WTC11 (cell line): ENCODE measurements around the gene PLCG2. TPM values are rescaled to one million over a fixed set of nuclear protein-coding genes. Genes with fewer than 3 reads are reported as not detected.

Experiments
- ATAC-seq: fragments of 200-7000 bp; cut with Tn5 transposase; 2 replicates; pipeline ENCODE4 v1.10.0; 2021; ENCODE audit warnings: mild to moderate bottlenecking, moderate library complexity
- CTCF ChIA-PET: fragments of 300-600 bp; sonication (Branson Sonifier 250); formaldehyde crosslinking; loops from one replicate; lab custom pipeline; 2021; ENCODE audit warnings: antibody characterized with exemption; lab: Charles Lee
- POLR2A ChIA-PET: fragments of 350-600 bp; sonication (Branson Sonifier 250); formaldehyde crosslinking; loops from one replicate; lab custom pipeline; 2021; ENCODE audit warnings: antibody characterized with exemption; lab: Charles Lee
- DNase-seq: peaks from one replicate; pipeline ENCODE4 v3.0.0; 2021; ENCODE audit warnings: low spot score
- H3K27ac Mint-ChIP-seq: 2 replicates; pipeline ENCODE4 v1.8.0; 2021; ENCODE audit warnings: mixed read lengths
- H3K27me3 Mint-ChIP-seq: 2 replicates; pipeline ENCODE4 v1.8.0; 2021; ENCODE audit warnings: low read depth, mild to moderate bottlenecking, moderate library complexity, mixed read lengths
- H3K36me3 Mint-ChIP-seq: 2 replicates; pipeline ENCODE4 v1.8.0; 2021; ENCODE audit warnings: mixed read lengths
- H3K4me1 Mint-ChIP-seq: 2 replicates; pipeline ENCODE4 v1.8.0; 2022; ENCODE audit warnings: mixed read lengths
- H3K4me3 Mint-ChIP-seq: 2 replicates; pipeline ENCODE4 v1.8.0; 2021; ENCODE audit warnings: mild to moderate bottlenecking, moderate library complexity, mixed read lengths
- H3K9me3 Mint-ChIP-seq: 2 replicates; pipeline ENCODE4 v1.8.0; 2021; ENCODE audit warnings: mixed read lengths
- EMX1 ChIP-seq: fragments of 250-450 bp; sonication (Bioruptor Pico); IDR thresholded peaks from 2 replicates; pipeline ENCODE4 v1.8.0; 2021; ENCODE audit warnings: mild to moderate bottlenecking
- GRHL2 ChIP-seq: fragments of 250-450 bp; sonication (Bioruptor Pico); IDR thresholded peaks from 2 replicates; pipeline ENCODE4 v1.8.0; 2022; ENCODE audit warnings: mild to moderate bottlenecking, moderate library complexity; ENCODE audit not compliant: insufficient replicate concordance, severe bottlenecking
- GTF2I ChIP-seq: fragments of 250-450 bp; sonication (Bioruptor Pico); conservative IDR thresholded peaks from 2 replicates; pipeline ENCODE4 v1.4.0; 2021; ENCODE audit warnings: mild to moderate bottlenecking
- IRF2 ChIP-seq: sonication (generic); formaldehyde crosslinking; IDR thresholded peaks from 2 replicates; pipeline ENCODE4 v1.8.0; 2022; ENCODE audit warnings: low read depth, missing genetic modification reagents, borderline replicate concordance
- MXD4 ChIP-seq: fragments of 250-450 bp; sonication (Bioruptor Pico); IDR thresholded peaks from 2 replicates; pipeline ENCODE4 v1.8.0; 2021; ENCODE audit warnings: mild to moderate bottlenecking, moderate library complexity, borderline replicate concordance
- NFE2L1 ChIP-seq: sonication (generic); formaldehyde crosslinking; IDR thresholded peaks from 2 replicates; pipeline ENCODE4 v1.8.1; 2023; ENCODE audit warnings: missing genetic modification reagents
- PREB ChIP-seq: sonication (generic); formaldehyde crosslinking; IDR thresholded peaks from 2 replicates; pipeline ENCODE4 v1.8.1; 2022; ENCODE audit warnings: mild to moderate bottlenecking, missing genetic modification reagents, moderate library complexity, borderline replicate concordance
- PRRX2 ChIP-seq: fragments of 250-450 bp; sonication (Bioruptor Pico); IDR thresholded peaks from 2 replicates; pipeline ENCODE4 v1.8.0; 2021; ENCODE audit warnings: mild to moderate bottlenecking
- SMAD3 ChIP-seq: sonication (generic); formaldehyde crosslinking; IDR thresholded peaks from 2 replicates; pipeline ENCODE4 v1.8.0; 2022; ENCODE audit warnings: missing genetic modification reagents, mild to moderate bottlenecking, borderline replicate concordance
- TP53 ChIP-seq: sonication (generic); formaldehyde crosslinking; IDR thresholded peaks from 2 replicates; pipeline ENCODE4 v1.8.1; 2023; ENCODE audit warnings: mild to moderate bottlenecking, missing genetic modification reagents
- ZMAT4 ChIP-seq: fragments of 250-450 bp; sonication (Bioruptor Pico); IDR thresholded peaks from 2 replicates; pipeline ENCODE4 v1.9.0; 2021; ENCODE audit warnings: mild to moderate bottlenecking
- ZNF219 ChIP-seq: sonication (generic); formaldehyde crosslinking; IDR thresholded peaks from 2 replicates; pipeline ENCODE4 v1.8.0; 2023; ENCODE audit warnings: missing genetic modification reagents, mild to moderate bottlenecking, borderline replicate concordance
- ZNF416 ChIP-seq: fragments of 250-450 bp; sonication (Bioruptor Pico); IDR thresholded peaks from 2 replicates; pipeline ENCODE4 v1.9.0; 2021; ENCODE audit warnings: mild to moderate bottlenecking, inconsistent platforms
- ZNF532 ChIP-seq: fragments of 250-450 bp; sonication (Bioruptor Pico); IDR thresholded peaks from 2 replicates; pipeline ENCODE4 v1.9.0; 2021; ENCODE audit warnings: mild to moderate bottlenecking, borderline replicate concordance
- total RNA-seq: library from RNA; stranded (reverse); gene quantifications from 3 replicates; pipeline ENCODE4 v1.2.3, GENCODE V29; 2021
- TF ChIP-seq, protein P1 (sequence below): fragments of 250-450 bp; sonication (Bioruptor Pico); IDR thresholded peaks from 2 replicates; pipeline ENCODE4 v1.9.0; 2021; ENCODE audit warnings: mild to moderate bottlenecking
- TF ChIP-seq, protein P2 (sequence below): sonication (generic); formaldehyde crosslinking; IDR thresholded peaks from 2 replicates; pipeline ENCODE4 v1.8.1; 2023; ENCODE audit warnings: mild to moderate bottlenecking, missing genetic modification reagents, moderate library complexity
- TF ChIP-seq, protein P3 (sequence below): sonication (generic); formaldehyde crosslinking; IDR thresholded peaks from 2 replicates; pipeline ENCODE4 v1.8.0; 2022; ENCODE audit warnings: missing genetic modification reagents
- TF ChIP-seq, protein P4 (sequence below): sonication (generic); formaldehyde crosslinking; IDR thresholded peaks from 2 replicates; pipeline ENCODE4 v1.8.1; 2023; ENCODE audit warnings: mild to moderate bottlenecking, missing genetic modification reagents

PLCG2 gene
- total RNA-seq, 1 experiment from 2014 or later = 7.0 TPM

GRCh38 chr16:81907681-81908080 lies 128.6 kb downstream of the PLCG2 start:
- Mint-ChIP-seq H3K36me3 (peaks cover 7% of the 10 kb centered on the region), H3K4me1 (no peaks in the 10 kb centered on the region), H3K9me3 (peaks cover 8% of the 10 kb centered on the region), H3K27ac (no peak overlapping the region), H3K4me3 (no peak overlapping the region), H3K27me3 (no peaks in the 10 kb centered on the region)
- no peak for DNase-seq
- ChIA-PET POLR2A (no interaction called here), CTCF (interaction anchor here (0.6 to 1.1 kb wide), 2 partner anchors 18 to 927 kb away, joined by 3 to 4 read pairs; no protein-coding TSS in a partner anchor)
- ATAC-seq = no peak
- no peak for TF ChIP-seq GRHL2 (CRISPR knock-in tag)
- no peak for TF ChIP-seq SMAD3 (CRISPR knock-in tag)
- no peak for TF ChIP-seq ZNF532
- TF ChIP-seq MXD4 (CRISPR knock-in tag) = no peak
- TF ChIP-seq ZNF416 (CRISPR knock-in tag) = no peak
- no peak for TF ChIP-seq NFE2L1 (CRISPR knock-in tag)

DNA sequence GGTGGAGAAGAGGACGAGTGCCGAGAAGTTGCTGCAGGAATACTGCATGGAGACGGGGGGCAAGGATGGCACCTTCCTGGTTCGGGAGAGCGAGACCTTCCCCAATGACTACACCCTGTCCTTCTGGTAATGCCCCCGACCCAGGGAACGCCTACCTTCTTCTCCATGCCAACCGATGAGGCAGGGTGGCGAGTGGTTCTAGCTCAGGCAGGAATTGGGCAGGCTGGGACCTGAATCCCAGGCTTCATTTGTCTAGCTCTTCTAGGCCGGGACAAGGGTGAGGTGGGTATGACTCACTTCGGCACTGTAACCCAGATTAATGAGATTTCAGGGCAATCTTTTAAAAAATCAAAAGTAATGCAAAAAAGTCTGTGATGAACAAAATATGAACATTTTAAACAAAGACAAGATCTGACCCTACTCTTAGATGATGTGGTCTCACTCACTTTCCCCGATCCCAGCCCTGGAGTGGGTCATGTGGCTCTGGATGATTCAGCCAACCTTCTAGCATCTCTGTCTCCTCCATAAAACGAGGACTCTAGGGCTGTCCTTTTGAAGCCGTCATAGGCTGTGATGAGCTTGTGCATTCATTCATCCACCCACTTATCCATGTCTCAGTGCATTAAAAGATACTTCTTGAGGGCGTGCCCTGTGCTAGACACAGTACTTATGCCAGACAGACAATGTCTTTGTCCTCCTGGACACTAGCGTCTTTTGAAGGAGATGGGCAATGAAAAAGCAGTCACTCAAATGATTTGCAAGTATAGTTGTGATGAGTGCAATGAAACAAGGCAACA lies 129.6 kb downstream of the PLCG2 start:
- no peak overlapping the region for H3K4me3 Mint-ChIP-seq
- no peaks in the 10 kb centered on the region for H3K9me3 Mint-ChIP-seq
- ChIA-PET CTCF (interaction anchor here (1.1 kb wide), 1 partner anchor 19 kb away, joined by 3 read pairs; no protein-coding TSS in a partner anchor), POLR2A (no interaction called here)
- H3K4me1 Mint-ChIP-seq = no peaks in the 10 kb centered on the region
- no peak for DNase-seq
- no peaks in the 10 kb centered on the region for H3K27me3 Mint-ChIP-seq
- no peaks in the 10 kb centered on the region for H3K36me3 Mint-ChIP-seq
- ATAC-seq = no peak
- no peak overlapping the region; the same call in 1 of the 2 replicates for H3K27ac Mint-ChIP-seq
- TF ChIP-seq IRF2 (CRISPR knock-in tag) (no peak), EMX1 (CRISPR knock-in tag) (no peak), PREB (CRISPR knock-in tag) (no peak), PRRX2 (CRISPR knock-in tag) (no peak), TP53 (CRISPR knock-in tag) (no peak), ZMAT4 (no peak), GTF2I (no peak), ZNF219 (no peak)
- TF ChIP-seq, protein P1, sequence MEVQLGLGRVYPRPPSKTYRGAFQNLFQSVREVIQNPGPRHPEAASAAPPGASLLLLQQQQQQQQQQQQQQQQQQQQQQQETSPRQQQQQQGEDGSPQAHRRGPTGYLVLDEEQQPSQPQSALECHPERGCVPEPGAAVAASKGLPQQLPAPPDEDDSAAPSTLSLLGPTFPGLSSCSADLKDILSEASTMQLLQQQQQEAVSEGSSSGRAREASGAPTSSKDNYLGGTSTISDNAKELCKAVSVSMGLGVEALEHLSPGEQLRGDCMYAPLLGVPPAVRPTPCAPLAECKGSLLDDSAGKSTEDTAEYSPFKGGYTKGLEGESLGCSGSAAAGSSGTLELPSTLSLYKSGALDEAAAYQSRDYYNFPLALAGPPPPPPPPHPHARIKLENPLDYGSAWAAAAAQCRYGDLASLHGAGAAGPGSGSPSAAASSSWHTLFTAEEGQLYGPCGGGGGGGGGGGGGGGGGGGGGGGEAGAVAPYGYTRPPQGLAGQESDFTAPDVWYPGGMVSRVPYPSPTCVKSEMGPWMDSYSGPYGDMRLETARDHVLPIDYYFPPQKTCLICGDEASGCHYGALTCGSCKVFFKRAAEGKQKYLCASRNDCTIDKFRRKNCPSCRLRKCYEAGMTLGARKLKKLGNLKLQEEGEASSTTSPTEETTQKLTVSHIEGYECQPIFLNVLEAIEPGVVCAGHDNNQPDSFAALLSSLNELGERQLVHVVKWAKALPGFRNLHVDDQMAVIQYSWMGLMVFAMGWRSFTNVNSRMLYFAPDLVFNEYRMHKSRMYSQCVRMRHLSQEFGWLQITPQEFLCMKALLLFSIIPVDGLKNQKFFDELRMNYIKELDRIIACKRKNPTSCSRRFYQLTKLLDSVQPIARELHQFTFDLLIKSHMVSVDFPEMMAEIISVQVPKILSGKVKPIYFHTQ = no peak
- TF ChIP-seq, protein P2, sequence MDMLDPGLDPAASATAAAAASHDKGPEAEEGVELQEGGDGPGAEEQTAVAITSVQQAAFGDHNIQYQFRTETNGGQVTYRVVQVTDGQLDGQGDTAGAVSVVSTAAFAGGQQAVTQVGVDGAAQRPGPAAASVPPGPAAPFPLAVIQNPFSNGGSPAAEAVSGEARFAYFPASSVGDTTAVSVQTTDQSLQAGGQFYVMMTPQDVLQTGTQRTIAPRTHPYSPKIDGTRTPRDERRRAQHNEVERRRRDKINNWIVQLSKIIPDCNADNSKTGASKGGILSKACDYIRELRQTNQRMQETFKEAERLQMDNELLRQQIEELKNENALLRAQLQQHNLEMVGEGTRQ (CRISPR knock-in tag) = no peak
- TF ChIP-seq, protein P3, sequence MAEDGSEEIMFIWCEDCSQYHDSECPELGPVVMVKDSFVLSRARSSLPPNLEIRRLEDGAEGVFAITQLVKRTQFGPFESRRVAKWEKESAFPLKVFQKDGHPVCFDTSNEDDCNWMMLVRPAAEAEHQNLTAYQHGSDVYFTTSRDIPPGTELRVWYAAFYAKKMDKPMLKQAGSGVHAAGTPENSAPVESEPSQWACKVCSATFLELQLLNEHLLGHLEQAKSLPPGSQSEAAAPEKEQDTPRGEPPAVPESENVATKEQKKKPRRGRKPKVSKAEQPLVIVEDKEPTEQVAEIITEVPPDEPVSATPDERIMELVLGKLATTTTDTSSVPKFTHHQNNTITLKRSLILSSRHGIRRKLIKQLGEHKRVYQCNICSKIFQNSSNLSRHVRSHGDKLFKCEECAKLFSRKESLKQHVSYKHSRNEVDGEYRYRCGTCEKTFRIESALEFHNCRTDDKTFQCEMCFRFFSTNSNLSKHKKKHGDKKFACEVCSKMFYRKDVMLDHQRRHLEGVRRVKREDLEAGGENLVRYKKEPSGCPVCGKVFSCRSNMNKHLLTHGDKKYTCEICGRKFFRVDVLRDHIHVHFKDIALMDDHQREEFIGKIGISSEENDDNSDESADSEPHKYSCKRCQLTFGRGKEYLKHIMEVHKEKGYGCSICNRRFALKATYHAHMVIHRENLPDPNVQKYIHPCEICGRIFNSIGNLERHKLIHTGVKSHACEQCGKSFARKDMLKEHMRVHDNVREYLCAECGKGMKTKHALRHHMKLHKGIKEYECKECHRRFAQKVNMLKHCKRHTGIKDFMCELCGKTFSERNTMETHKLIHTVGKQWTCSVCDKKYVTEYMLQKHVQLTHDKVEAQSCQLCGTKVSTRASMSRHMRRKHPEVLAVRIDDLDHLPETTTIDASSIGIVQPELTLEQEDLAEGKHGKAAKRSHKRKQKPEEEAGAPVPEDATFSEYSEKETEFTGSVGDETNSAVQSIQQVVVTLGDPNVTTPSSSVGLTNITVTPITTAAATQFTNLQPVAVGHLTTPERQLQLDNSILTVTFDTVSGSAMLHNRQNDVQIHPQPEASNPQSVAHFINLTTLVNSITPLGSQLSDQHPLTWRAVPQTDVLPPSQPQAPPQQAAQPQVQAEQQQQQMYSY (CRISPR knock-in tag) = no peak
- TF ChIP-seq, protein P4, sequence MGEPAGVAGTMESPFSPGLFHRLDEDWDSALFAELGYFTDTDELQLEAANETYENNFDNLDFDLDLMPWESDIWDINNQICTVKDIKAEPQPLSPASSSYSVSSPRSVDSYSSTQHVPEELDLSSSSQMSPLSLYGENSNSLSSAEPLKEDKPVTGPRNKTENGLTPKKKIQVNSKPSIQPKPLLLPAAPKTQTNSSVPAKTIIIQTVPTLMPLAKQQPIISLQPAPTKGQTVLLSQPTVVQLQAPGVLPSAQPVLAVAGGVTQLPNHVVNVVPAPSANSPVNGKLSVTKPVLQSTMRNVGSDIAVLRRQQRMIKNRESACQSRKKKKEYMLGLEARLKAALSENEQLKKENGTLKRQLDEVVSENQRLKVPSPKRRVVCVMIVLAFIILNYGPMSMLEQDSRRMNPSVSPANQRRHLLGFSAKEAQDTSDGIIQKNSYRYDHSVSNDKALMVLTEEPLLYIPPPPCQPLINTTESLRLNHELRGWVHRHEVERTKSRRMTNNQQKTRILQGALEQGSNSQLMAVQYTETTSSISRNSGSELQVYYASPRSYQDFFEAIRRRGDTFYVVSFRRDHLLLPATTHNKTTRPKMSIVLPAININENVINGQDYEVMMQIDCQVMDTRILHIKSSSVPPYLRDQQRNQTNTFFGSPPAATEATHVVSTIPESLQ (CRISPR knock-in tag) = no peak
